ENCODE measurements around the gene EZH1.
A peak's percentile ranks its signal among the peaks of the same experiment; 100 is the strongest.

- TF ChIP-seq CTCF (IDR thresholded peaks at IDR 0.05) (no peak), POLR2AphosphoS5 (IDR thresholded peaks at IDR 0.05) (peak in 1 of 2 donors; percentile 20), POLR2A (IDR thresholded peaks at IDR 0.05; ENCODE audit: low read depth) (no peak)
Measured at GRCh38 chr17:42748202-42748907, 3.5 kb upstream of the EZH1 start.

Measured in esophagus muscularis mucosa (tissue), 3 donors.